ENCODE results near the gene HSD17B12.

DNA sequence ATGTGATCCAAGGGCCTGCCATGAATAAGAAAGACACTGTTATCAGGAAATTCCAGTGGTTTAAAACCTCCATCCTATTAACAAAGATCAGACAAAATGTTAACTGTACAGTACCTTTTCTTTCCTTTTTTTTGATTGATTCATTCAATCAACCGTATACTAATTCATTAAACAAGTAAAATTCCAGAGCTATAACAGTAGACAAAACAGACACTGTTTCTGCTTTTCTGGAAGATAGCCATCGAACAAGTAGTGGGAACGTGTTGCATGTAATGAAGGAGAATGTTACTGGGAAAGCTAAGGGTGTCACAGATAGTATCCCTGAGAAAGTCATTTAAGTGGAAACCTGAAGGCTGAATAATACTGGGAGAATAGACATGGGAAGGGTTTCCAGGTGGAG is 126.4 kb downstream of the HSD17B12 start:
- TF ChIP-seq, protein P1, sequence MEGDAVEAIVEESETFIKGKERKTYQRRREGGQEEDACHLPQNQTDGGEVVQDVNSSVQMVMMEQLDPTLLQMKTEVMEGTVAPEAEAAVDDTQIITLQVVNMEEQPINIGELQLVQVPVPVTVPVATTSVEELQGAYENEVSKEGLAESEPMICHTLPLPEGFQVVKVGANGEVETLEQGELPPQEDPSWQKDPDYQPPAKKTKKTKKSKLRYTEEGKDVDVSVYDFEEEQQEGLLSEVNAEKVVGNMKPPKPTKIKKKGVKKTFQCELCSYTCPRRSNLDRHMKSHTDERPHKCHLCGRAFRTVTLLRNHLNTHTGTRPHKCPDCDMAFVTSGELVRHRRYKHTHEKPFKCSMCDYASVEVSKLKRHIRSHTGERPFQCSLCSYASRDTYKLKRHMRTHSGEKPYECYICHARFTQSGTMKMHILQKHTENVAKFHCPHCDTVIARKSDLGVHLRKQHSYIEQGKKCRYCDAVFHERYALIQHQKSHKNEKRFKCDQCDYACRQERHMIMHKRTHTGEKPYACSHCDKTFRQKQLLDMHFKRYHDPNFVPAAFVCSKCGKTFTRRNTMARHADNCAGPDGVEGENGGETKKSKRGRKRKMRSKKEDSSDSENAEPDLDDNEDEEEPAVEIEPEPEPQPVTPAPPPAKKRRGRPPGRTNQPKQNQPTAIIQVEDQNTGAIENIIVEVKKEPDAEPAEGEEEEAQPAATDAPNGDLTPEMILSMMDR (IDR thresholded peaks at IDR 0.05; ENCODE audit: borderline replicate concordance, extremely low read depth, low read length, poor library complexity, severe bottlenecking) = no peak
- no peak for TF ChIP-seq EZH2 (IDR thresholded peaks at IDR 0.05; ENCODE audit: borderline replicate concordance, low read depth, low read length, severe bottlenecking)

Measured in DND-41 (cell line).